ENCODE measurements around the gene SPIRE2. TPM values are rescaled to one million over a fixed set of nuclear protein-coding genes. Genes with fewer than 3 reads are reported as not detected.

Gene SPIRE2
- total RNA-seq, 1 donor from 2014 or later: 1.2 TPM

DNA sequence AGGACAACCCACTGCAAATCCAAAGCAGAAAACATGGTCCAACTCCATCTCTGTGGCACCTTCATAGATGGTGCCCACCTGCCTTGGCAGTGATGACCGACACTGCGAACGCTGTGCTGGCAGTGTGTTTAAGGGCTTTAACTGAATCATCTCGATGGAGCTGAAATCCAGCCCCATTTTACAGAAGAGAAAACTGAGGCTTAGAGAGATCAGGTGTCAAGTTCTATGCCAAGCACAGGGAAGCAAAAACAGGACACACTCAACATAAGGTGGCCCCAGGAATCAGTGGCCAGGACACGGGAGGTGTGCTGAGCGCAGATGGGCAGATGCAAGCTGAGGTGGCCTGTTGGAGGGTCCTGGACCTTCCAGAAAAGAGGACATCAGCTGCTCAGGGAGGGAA, 34.5 kb downstream of the SPIRE2 start:
- Histone ChIP-seq H3K4me3 (no peak overlapping the region), H3K36me3 (no peaks in the 10 kb centered on the region), H3K4me1 (peaks cover 24% of the 10 kb centered on the region), H3K27me3 (ENCODE audit: low read depth) (no peaks in the 10 kb centered on the region), H3K27ac (replicated peaks) (peak overlapping the region; percentile 83), H3K9me3 (replicated peaks) (peaks cover 7% of the 10 kb centered on the region)
- DNase-seq: no peak
- intact Hi-C loops (cut with micrococcal nuclease): no loop called here
- TF ChIP-seq, protein P1, sequence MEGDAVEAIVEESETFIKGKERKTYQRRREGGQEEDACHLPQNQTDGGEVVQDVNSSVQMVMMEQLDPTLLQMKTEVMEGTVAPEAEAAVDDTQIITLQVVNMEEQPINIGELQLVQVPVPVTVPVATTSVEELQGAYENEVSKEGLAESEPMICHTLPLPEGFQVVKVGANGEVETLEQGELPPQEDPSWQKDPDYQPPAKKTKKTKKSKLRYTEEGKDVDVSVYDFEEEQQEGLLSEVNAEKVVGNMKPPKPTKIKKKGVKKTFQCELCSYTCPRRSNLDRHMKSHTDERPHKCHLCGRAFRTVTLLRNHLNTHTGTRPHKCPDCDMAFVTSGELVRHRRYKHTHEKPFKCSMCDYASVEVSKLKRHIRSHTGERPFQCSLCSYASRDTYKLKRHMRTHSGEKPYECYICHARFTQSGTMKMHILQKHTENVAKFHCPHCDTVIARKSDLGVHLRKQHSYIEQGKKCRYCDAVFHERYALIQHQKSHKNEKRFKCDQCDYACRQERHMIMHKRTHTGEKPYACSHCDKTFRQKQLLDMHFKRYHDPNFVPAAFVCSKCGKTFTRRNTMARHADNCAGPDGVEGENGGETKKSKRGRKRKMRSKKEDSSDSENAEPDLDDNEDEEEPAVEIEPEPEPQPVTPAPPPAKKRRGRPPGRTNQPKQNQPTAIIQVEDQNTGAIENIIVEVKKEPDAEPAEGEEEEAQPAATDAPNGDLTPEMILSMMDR (IDR thresholded peaks at IDR 0.05; ENCODE audit: borderline replicate concordance): no peak

DNA sequence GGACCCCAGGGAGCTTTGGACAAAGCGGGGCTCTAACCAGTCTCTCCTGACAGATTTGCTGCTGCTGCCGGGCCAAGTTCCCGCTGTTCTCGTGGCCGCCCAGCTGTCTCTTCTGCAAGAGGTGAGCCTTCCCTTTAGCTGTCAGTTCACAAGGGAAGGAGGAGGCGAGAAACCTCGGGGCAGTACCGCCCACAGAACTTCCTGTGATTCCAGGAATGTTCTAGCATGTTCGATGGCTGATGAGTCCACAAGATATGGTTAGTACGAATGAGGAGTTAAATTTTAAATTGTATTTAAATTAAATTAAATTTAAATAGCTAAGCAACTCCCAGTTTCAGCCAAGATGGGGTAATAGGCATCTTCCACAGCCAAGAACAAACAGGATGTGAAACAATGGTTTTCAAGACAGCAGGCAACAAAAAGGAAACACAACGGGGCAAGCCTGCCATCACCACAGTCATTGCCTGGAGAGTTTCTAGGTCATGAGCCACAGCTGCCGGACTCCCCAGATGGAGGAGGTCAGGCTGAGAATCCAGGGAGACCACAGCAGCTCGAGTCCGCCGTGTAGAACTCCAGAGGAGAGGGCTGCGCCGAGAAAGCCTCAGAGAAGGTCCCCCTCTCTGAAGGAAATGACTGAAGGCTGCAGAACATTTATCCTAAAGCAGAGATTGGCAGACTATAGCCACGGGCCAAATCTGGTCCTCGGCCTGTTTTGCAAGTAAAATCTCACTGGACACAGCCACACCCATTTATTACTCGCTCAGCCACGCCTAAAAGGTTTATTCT, 35.7 kb downstream of the SPIRE2 start:
- DNase-seq: peak; percentile 36
- TF ChIP-seq, protein P1 (IDR thresholded peaks at IDR 0.05; ENCODE audit: borderline replicate concordance): no peak
- peak overlapping the region; percentile 37 for H3K4me3 ChIP-seq
- peak overlapping the region; percentile 83 for H3K27ac ChIP-seq (replicated peaks)
- peaks cover 24% of the 10 kb centered on the region for H3K4me1 ChIP-seq
- no peaks in the 10 kb centered on the region for H3K36me3 ChIP-seq
- peaks cover 13% of the 10 kb centered on the region for H3K9me3 ChIP-seq (replicated peaks)
- intact Hi-C loops (cut with micrococcal nuclease): no loop called here
- no peaks in the 10 kb centered on the region for H3K27me3 ChIP-seq (ENCODE audit: low read depth)

DNA sequence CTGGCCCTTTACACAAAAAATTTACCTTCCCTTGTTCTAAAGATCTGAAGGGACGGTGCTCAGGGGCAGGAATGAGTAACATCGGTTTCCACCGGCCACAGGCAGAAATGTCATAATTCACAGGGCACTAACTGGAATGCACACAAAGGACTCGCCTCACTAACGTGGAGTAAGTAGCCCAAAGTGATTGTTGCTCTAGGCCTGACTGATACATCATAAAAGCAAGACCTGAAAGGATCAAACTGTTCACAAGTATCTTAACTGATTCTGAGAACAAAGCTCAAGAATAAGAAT, 36.2 kb downstream of the SPIRE2 start:
- Histone ChIP-seq H3K27me3 (ENCODE audit: low read depth) (no peaks in the 10 kb centered on the region), H3K4me3 (peak overlapping the region; percentile 37), H3K27ac (replicated peaks) (peak overlapping the region; percentile 83), H3K36me3 (no peaks in the 10 kb centered on the region), H3K4me1 (peaks cover 24% of the 10 kb centered on the region), H3K9me3 (replicated peaks) (peaks cover 13% of the 10 kb centered on the region)
- TF ChIP-seq, protein P1 (IDR thresholded peaks at IDR 0.05; ENCODE audit: borderline replicate concordance): no peak
- no peak for DNase-seq
- intact Hi-C loops (cut with micrococcal nuclease): no loop called here

DNA sequence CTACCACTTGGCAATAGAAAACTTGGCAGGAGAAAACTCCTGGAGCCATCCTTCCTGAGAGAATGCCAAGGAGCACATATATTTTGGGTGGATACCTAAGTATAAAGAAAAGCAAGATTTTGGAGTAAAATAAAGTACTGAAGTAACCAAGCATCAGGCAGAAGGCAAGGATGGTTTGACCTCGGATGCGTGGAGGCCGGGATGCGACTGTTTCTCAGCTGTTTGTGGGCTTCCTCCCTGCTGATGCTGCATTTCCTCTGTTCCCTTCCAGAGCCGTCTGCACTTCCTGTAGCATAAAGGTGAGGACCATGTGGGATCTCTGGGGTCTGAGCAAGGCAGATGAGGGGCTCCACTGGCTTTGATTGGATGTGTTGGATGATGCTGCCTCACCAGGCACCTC, 39.6 kb downstream of the SPIRE2 start:
- Histone ChIP-seq H3K4me1 (peaks cover 29% of the 10 kb centered on the region), H3K36me3 (no peaks in the 10 kb centered on the region), H3K9me3 (replicated peaks) (peaks cover 13% of the 10 kb centered on the region), H3K27ac (replicated peaks) (no peak overlapping the region), H3K4me3 (no peak overlapping the region), H3K27me3 (ENCODE audit: low read depth) (no peaks in the 10 kb centered on the region)
- TF ChIP-seq, protein P1 (IDR thresholded peaks at IDR 0.05; ENCODE audit: borderline replicate concordance): no peak
- DNase-seq: no peak
- intact Hi-C loops (cut with micrococcal nuclease): no loop called here

DNA sequence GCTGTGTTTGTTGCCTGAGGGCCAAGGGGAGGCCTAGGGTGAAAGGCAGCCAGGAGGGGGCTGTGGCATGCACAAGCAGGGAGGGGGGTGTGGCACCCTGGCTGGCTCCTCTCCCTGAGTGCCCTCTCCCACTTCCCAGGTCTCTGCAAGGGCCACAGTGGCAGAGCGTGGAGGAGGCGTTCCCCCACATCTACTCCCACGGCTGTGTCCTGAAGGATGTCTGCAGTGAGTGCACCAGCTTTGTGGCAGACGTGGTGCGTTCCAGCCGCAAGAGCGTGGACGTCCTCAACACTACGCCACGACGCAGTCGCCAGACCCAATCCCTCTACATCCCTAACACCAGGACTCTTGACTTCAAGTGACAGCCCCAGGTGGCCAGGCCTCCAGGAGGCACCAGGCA, 41.6 kb downstream of the SPIRE2 start:
- TF ChIP-seq, protein P1 (IDR thresholded peaks at IDR 0.05; ENCODE audit: borderline replicate concordance): no peak
- Histone ChIP-seq H3K9me3 (replicated peaks) (peaks cover 13% of the 10 kb centered on the region), H3K27ac (replicated peaks) (no peak overlapping the region), H3K4me3 (no peak overlapping the region), H3K36me3 (peaks cover 3% of the 10 kb centered on the region), H3K27me3 (ENCODE audit: low read depth) (no peaks in the 10 kb centered on the region), H3K4me1 (peaks cover 22% of the 10 kb centered on the region)
- intact Hi-C loops (cut with micrococcal nuclease): no loop called here
- DNase-seq: no peak
